Mesodermal cell (in vitro differentiated cells): ENCODE measurements around the gene MUC4.

ENCODE experiments used
- H3K27ac ChIP-seq: 2 replicates; pipeline ENCODE4 v1.7.0; 2013; ENCODE audit warnings: mild to moderate bottlenecking, low read depth, low read length, moderate library complexity; ENCODE audit not compliant: severe bottlenecking
- H3K36me3 ChIP-seq: 2 replicates; pipeline ENCODE4 v1.7.1; 2013; ENCODE audit warnings: mild to moderate bottlenecking, low read length, moderate library complexity; ENCODE audit not compliant: control insufficient read depth, insufficient read depth
- H3K4me1 ChIP-seq: one replicate; pipeline ENCODE4 v1.7.1; 2013; ENCODE audit warnings: mild to moderate bottlenecking, low read length; ENCODE audit not compliant: insufficient read depth, control insufficient read depth, poor library complexity, severe bottlenecking
- H3K4me3 ChIP-seq: 2 replicates; pipeline ENCODE4 v1.7.0; 2013; ENCODE audit warnings: low read length, control low read depth, mild to moderate bottlenecking; ENCODE audit not compliant: insufficient read depth, poor library complexity, severe bottlenecking; ENCODE audit errors: extremely low read depth
- H3K9me3 ChIP-seq: 2 replicates; pipeline ENCODE4 v1.7.1; 2013; ENCODE audit warnings: mild to moderate bottlenecking, low read length, moderate library complexity; ENCODE audit not compliant: control insufficient read depth
- WGBS, 2 experiments: methylation state at CpG; one replicate each; pipeline ENCODE4 v1.1.5; 2013; ENCODE audit warnings: missing lambda C conversion rate in 2 of 2; ENCODE audit not compliant: insufficient coverage in 2 of 2; 5-methylcytosine and 5-hydroxymethylcytosine counted together

Gene MUC4

DNA sequence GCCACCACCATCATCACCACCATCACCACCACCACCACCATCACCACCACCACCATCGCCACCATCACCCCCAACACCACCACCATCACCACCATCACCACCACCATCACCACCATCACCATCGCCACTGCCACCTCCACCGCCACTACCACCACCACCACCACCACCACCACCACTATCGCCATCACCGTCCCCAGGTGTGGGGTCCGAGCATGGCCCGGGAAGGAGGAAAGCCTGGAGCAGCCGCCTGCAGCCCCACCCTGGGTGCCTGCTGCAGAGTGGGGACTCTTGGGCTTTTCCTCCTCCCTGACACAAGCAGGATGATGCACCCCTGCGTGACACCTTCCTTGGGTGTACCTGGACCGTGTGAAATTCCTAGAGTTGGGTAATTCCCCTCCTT is 43.9 kb downstream of the MUC4 start:
- Histone ChIP-seq H3K36me3 (no peaks in the 10 kb centered on the region), H3K27ac (no peak overlapping the region), H3K9me3 (no peaks in the 10 kb centered on the region), H3K4me1 (no peaks in the 10 kb centered on the region), H3K4me3 (no peak overlapping the region)
- 100% methylated on average over 2 of the region's 10 CpGs; no CpG with 5 or more reads in 1 of the 2 experiments for WGBS, 2 experiments

DNA sequence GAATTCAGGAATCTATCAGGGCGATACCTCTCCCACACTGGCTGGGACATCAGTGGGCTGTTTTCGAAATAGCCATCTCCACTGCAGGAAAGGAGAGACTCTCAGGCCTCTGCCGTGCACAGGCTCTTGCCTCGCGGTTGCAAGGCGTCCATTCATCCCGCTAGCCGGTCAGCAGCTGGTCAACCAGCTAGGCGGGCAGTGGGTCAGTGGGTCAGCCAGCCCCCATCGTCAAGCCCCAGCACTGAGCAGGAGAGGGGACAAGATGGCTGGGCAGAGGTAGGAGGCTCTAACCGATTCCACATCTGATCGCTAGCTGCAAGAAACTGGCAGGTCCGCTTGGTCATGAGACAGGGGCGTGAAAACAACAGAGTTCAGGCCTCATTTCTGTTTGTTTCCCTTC is 45.1 kb downstream of the MUC4 start:
- WGBS, 2 experiments: 97 to 98% methylated on average over 14 of the region's 14 CpGs
- Histone ChIP-seq H3K36me3 (no peaks in the 10 kb centered on the region), H3K9me3 (no peaks in the 10 kb centered on the region), H3K27ac (no peak overlapping the region), H3K4me3 (no peak overlapping the region), H3K4me1 (no peaks in the 10 kb centered on the region)

DNA sequence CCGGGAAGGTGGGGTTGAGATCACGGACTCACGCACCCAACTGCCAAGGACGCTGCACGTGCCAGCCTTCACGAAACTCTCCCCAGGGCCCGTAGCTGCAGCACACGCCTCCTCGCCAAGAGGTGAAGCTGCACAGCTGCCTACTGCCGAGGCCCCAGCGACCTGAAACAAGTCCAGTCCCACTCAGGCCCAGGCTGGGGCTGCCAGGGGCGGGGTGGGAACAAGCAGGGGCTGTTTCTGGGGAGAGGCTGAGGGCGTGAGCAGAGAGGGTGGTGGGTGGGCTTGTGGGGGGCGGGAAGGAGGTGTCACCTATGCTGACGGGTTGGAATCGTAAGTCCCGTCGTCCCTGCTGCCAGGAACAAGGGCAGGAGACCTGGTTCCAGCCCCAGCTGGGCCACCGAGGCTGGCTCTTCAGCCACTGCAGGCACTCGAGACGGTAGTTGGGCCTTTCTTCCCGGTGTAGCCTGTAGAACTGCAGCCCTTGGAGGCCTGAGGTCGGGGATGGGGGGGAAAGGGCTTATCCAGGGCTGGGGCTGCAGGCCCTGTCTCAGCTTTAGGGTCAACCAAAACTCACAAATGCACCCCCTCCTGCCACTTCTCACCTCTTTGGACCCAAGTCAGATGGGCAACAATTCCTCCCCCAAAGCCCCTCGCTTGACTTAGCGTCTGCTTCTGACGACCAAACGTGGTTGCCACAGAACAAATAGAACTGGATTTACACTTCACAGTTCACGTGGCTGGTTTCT is 46.6 kb downstream of the MUC4 start:
- no peak overlapping the region for H3K4me3 ChIP-seq
- no peaks in the 10 kb centered on the region for H3K36me3 ChIP-seq
- H3K9me3 ChIP-seq: no peaks in the 10 kb centered on the region
- no peaks in the 10 kb centered on the region for H3K4me1 ChIP-seq
- WGBS, 2 experiments: 89 to 90% methylated on average over 22 to 27 of the region's 28 CpGs
- no peak overlapping the region for H3K27ac ChIP-seq

DNA sequence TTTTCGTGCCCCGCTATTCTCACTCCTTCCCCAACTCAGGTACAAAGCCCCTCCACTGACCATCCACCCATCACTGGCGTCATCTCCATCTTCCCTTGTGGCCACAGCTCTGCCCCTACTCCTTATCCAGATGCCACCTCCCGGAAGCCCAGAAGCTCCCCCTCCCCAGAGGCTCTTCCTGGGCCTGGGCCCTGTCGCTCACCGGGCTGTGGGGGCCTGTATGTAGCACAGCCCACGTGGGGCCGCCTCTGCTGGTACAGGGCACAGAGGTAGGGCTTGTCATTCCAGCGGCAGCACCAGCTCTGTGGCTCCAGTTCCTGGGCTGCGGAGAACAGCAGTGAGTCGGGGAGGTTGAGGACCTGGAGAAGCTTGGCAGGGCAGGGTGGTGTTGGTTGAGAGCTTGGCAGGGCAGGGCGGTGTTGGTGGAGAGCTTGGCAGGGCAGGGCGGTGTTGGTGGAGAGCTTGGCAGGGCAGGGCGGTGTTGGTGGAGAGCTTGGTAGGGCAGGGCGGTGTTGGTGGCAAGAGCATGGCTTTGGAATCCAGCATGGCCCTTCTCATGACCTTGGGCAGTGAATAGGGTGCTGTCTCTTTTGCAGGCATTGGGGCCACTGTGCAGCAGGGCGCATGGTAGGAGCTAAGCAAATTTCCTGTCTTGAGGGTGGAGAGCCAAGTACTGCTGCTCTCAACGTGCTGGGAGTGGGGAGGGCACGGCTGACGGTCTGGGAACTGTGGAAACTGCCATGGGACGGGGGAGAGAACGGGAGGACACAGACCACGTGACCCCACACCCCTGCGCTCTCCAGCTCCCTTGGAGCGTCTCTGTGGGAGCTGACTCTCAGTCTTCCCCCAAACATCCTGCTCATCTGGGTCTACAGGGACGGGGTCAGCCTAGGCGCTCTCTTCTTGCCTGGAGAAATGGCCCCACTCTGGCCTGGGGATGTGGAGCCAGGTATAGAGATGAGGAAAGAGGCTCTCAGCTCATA is 47.6 kb downstream of the MUC4 start:
- 88 to 89% methylated on average over 21 to 25 of the region's 26 CpGs for WGBS, 2 experiments
- no peaks in the 10 kb centered on the region for H3K36me3 ChIP-seq

DNA sequence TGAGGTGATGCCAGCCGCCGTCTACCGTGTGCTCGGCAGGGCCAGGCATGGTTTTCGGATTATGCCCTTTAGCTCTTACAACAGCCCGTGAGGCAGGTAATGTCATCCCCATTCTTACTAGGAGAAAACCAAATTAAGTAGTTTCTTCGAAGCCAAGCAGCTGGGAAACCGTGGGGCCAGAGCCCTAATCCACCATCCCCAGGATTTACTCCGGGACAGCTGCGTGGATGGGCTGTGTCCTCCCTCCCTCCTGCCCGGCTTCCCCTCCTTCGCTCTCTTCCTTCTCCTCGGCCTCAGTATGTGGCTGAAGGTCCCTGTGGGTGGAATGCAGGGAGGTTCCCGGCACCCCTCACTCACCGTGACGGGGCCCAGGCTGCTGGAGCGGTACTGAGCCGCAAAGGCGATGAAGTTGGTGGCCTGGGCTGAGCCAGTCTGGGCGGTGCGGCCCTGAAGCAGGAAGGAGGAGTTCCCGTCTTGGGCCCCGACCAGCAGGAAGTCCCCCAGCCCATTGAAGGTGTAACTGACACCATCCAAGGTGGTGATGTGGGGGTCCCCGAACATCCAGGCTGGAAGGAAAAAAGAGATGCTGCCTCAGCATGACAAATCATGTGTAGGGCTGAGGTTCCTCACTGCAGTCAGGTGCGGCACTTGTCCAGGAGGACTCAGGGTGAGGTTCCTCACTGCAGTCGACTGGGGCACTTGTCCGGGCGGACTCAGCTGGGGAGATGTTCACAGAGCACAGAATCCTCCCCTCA is 48.5 kb downstream of the MUC4 start:
- H3K4me1 ChIP-seq: no peaks in the 10 kb centered on the region
- H3K27ac ChIP-seq: no peak overlapping the region
- H3K36me3 ChIP-seq: no peaks in the 10 kb centered on the region
- H3K4me3 ChIP-seq: no peak overlapping the region
- H3K9me3 ChIP-seq: no peaks in the 10 kb centered on the region
- WGBS, 2 experiments: 91 to 94% methylated on average over 21 to 25 of the region's 28 CpGs

More for the DNA sequence above, 47.6 kb downstream of the MUC4 start:
- Histone ChIP-seq H3K4me1 (no peaks in the 10 kb centered on the region), H3K9me3 (no peaks in the 10 kb centered on the region), H3K4me3 (no peak overlapping the region), H3K27ac (no peak overlapping the region)

DNA sequence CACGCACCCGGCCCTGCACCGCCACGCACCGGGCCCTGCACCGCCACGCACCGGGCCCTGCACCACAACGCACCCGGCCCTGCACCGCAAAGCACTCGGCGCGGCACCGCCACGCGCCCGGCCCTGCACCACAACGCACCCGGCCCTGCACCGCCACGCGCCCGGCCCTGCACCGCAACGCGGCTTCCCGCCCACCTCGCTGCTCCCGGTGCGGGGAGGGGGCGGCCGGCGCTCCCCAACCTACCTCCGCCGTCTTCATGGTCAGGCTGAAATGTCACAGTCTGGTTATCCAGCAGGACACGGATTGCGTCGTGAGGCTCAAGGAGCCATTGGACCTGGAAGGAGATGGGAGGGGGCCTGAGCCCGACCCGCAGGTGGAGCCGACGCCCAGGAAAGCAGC is 49.1 kb downstream of the MUC4 start:
- 92 to 94% methylated on average over 21 to 42 of the region's 43 CpGs for WGBS, 2 experiments
- no peaks in the 10 kb centered on the region for H3K4me1 ChIP-seq
- no peak overlapping the region for H3K27ac ChIP-seq
- H3K9me3 ChIP-seq: no peaks in the 10 kb centered on the region
- no peak overlapping the region for H3K4me3 ChIP-seq
- no peaks in the 10 kb centered on the region for H3K36me3 ChIP-seq

DNA sequence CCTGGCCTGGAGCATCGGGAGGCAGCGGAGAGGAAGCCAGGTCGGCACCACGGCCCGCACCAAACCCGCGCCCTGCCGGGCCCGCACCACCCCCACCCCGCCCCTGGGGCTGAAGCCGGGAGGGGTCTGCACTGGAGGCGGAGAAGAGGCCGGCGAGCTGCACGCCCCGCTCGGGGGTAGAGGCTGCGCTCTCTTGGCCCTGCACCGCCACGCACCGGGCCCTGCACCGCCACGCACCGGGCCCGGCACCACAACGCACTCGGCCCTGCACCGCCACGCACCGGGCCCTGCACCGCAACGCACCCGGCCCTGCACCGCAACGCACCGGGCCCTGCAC is 49.5 kb downstream of the MUC4 start:
- Histone ChIP-seq H3K9me3 (no peaks in the 10 kb centered on the region), H3K27ac (no peak overlapping the region), H3K4me3 (no peak overlapping the region), H3K36me3 (no peaks in the 10 kb centered on the region), H3K4me1 (no peaks in the 10 kb centered on the region)
- 92 to 93% methylated on average over 36 of the region's 36 CpGs for WGBS, 2 experiments

DNA sequence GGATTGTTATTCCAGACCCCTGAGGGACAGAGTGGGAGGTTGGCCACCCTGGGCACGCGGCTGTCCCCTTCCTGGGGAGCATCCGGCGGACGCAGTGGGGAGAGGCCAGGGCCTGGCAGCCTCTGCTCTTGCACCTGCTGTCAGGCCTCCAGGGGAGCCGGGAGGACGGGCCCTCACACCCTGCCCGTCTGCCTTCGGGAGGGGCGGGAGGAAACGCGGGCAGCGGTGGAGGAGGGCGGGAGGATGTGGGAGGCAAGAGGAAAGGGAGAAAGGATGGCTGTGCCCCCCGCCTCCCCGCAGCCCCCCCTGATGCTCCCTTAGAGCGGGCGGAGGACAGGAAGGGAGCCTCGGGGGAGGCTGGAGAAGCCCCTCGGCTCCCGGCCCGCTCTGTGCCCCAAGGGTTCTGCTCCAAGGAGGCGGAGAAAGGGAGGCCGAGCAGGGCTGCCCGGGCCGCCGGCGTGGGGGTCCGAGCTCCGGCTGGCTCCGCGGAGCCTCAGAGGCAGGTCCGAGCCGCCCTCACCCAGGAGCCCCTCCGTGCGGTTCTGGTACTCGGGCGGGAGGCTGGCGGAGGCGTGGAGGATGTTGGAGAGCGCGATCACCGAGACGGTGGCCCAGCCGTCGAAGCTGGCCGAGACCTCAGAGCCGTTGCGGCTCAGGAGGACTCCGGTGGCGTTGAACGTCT is 50.0 kb downstream of the MUC4 start:
- no peaks in the 10 kb centered on the region for H3K4me1 ChIP-seq
- no peaks in the 10 kb centered on the region for H3K36me3 ChIP-seq
- no peaks in the 10 kb centered on the region for H3K9me3 ChIP-seq
- WGBS, 2 experiments: 84 to 87% methylated on average over 41 to 49 of the region's 52 CpGs
- no peak overlapping the region for H3K27ac ChIP-seq
- no peak overlapping the region for H3K4me3 ChIP-seq

DNA sequence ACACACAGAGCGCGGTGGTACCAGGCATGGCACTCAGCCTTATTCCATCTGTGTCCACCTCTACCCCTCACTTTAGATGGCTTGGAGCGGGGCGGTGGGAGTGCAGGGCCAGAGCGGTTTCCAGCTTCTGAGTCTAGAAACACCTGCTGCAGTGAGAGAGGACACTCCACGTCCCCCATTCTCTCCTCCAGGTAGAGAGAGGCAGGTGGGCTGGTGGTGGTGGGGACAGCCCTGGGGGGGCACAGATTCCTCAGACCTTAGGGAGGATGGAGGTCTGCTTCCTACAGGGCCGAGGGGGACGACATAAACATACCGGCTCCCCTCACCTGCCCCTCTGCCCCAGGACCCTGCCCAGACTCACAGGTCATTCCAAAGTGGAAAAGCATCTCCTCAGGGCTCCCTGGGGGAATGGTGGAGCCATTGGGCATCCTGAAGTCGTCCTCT is 50.6 kb downstream of the MUC4 start:
- H3K4me1 ChIP-seq: no peaks in the 10 kb centered on the region
- H3K9me3 ChIP-seq: no peaks in the 10 kb centered on the region
- H3K36me3 ChIP-seq: no peaks in the 10 kb centered on the region
- H3K4me3 ChIP-seq: no peak overlapping the region
- WGBS, 2 experiments: 87 to 94% methylated on average over 4 to 7 of the region's 10 CpGs
- no peak overlapping the region for H3K27ac ChIP-seq
